ENCODE measurements around the gene RAB11FIP5. TPM values are rescaled to one million over a fixed set of nuclear protein-coding genes. Genes with fewer than 3 reads are reported as not detected.
"Not testable (repeated sequence)": the region's sequence is repeated elsewhere in the genome, so short reads cannot be mapped to it uniquely, and the experiment has no call there.

RAB11FIP5 gene
- total RNA-seq, 1 donor from 2014 or later = 63.0 TPM

- DNase-seq (ENCODE audit: low spot score) = no peak
Observed at GRCh38 chr2:73110168-73111072, 2.3 kb downstream of the RAB11FIP5 start.

DNA sequence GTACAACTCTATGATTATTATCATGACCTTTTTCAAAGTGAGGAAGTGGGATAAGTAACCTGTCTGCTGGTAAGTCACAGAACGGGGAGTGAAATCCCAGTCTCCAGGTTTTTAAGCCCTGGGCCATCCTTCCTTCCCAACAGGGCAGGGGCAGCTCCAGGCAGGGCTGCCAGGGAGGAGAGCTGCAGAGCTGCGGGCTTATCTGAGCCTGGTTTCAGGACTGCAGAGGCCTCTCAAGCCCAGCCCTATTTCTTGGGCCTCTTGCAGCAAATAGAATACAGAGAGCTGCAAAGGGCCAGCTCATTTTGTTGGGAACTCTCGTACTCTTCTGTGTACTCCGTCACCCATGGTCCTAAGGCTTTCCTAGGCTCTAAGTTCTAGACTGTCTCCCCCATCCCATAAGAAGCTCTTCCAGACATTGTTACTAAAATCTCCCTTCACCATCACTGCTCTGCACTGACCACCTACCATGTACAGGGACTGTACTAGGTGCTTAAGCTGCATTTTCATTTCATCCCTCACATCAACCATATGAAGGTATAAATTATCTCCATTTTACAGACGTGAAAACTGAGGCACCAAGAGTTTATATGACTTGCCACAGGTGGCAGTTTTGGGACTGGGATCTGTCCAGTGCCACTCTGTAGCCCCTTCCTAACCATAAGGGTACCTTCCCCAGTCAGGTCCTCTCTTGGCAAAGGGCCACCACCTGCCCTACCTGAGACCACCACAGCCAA, 3.1 kb downstream of the RAB11FIP5 start:
- no peak for DNase-seq (ENCODE audit: low spot score)

DNA sequence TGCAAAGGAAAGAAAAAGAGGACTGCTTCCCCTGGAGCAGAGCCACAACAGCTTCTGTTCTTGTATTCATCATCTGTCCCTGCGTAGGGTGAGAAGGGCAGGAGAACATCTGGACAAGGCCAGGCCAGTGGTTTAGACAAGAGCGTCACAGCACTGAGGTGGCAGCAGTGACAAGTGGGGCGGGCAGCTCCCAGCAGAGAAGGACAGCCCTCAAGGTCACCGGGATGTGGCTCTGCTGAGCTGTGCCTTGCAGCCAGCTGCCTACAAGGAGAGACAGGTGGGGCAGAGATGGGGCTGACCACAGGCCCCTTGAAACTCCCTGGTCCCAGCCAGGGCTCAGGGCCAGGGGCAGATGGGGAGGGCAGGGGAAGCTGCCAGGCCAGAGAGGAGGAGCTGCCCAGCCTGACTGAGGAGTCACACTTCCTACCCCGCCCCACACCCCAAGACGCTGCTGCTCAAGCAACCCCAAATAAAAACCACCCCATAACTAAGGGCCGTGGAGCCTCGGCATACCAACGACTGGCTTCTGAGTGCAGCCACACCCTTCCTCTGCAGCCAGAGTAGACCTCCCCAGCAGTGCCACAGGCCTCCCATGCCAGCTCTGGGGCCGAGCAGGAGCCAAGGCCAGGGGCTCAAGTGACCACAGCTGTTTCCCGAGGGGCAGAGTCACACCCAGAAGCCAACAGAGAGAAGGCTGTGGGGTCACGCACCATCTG, 5.4 kb downstream of the RAB11FIP5 start:
- no peak for DNase-seq (ENCODE audit: low spot score)

GRCh38 chr2:73106791-73107190, 6.0 kb downstream of the RAB11FIP5 start:
- DNase-seq (ENCODE audit: low spot score) = no peak

DNA sequence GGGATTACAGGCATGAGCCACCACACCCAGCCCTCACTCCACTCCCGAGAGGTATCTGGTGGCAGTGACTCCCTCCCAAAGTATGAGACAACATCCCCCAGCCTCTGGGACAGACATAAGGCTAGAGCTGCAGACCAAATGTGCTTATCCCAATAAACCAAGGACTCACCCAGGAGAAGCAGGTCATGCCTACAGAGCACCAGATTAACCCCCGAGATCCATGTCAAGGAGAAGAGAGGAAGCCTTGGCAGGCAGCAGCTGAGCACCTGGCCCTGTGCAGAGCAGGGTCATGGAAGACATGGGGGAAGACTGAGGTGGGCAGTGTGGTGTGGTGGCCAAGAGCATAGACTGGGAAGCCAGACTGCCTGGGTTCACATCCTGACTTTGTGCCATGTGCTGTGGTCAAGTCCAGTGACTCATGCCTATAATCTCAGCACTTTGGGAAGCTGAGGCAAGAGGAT, 7.2 kb downstream of the RAB11FIP5 start:
- DNase-seq (ENCODE audit: low spot score) = no peak

DNA sequence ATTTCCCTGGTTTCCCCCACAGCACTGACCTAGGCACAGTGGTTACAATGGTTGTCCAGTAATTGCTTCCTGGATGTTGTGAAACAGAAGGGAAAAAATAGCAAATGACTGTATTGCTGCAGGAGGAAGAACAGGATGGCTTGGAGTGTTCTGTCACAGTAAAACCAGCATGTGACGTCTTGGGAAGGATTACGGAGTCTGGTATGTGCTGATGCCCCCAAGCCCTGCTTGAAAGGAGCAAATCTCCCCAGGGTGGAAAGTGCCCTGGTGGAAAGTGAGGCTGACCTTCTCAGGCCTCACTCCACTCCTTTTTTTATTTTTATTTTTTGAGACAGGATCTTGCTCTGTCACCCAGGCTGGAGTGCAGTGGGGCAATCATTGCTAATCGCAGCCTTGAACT, 7.8 kb downstream of the RAB11FIP5 start:
- DNase-seq (ENCODE audit: low spot score) = no peak

GRCh38 chr2:73103018-73103542, 9.7 kb downstream of the RAB11FIP5 start:
- DNase-seq (ENCODE audit: low spot score) = no peak

- no peak for DNase-seq (ENCODE audit: low spot score)
Observed at GRCh38 chr2:73101626-73102256, 11.0 kb downstream of the RAB11FIP5 start.

DNA sequence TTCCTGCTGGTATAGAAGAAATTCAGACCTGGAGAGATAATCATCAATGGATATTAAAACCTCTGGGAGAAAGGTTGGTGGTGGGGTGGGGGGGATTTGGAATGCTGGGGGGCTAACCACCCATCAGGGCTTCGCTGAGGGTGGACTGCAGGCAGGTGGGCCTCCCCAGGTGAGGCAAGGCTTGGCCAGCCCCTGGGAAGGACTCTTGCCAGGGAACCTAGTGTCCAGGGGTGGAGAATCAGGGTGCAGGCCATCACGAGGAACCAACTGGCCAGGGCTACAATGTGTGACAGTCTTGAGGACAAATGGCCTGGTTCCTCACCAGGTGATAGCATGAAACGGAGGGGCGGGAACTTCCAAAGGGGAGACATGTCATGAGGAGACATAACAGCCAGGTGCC, 11.8 kb downstream of the RAB11FIP5 start:
- DNase-seq (ENCODE audit: low spot score) = no peak

DNA sequence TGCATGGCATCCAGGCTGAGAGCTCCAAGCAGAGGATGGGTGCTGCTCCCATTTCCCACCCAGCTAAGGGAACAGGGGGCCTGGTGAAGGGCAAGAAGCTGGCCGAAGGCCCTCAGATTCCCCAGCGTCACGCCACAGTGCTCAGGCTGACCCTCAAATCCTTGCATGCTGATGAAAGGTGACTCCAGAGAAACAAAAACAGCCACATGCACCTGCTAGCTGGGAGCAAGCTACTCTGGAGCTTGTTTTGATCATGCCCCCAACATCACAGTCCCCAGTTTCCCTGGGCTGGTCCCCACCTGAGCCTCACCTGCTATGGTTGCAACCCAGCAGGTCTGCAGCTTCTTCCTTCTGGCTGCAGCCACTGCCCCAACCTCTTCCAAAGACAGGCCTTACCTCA, 13.3 kb downstream of the RAB11FIP5 start:
- DNase-seq (ENCODE audit: low spot score) = no peak

- DNase-seq (ENCODE audit: low spot score) = no peak
Observed at GRCh38 chr2:73095910-73096309, 16.8 kb downstream of the RAB11FIP5 start.

GRCh38 chr2:73093601-73094218, 19.0 kb downstream of the RAB11FIP5 start:
- not testable (repeated sequence) for DNase-seq (ENCODE audit: low spot score)

GRCh38 chr2:73092146-73092783, 20.5 kb downstream of the RAB11FIP5 start:
- no peak for DNase-seq (ENCODE audit: low spot score)

DNA sequence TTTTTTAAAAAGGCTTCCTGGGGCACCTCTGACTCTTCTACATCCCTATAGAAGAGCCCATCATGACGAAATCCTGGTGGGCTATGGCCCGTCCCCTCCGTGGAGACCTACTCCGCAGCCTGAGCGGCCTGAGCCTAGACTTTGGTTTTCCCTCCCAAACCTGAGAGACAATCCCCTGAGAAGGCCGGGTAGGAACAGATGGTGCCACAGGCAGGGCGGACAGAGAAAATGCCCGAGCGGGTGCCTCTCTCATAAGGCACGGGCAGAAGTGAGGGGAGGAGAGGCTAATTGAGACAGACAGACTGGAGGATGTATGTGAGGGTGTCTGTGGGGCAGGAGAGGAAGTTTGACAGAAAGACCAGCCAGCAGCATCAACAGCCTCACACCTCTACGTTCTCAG, 21.1 kb downstream of the RAB11FIP5 start:
- no peak for DNase-seq (ENCODE audit: low spot score)

DNA sequence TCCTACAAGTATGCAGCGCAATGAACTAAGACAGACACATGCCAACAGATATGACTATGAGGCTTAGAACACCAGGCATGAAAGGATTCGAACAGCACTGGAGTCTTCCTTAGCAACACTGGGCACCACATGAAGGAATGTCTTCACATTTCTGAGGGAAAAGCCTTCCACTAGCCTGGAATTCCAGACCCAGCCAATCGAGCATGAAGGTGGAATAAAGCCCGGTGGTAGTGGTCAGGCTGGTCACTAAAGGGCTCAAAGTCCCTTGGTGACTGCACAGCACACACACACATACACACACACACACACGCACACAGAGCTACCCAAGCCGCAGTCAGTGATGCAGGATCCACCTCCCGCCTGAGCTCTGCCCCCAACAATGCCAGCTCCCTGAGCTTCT, 21.6 kb downstream of the RAB11FIP5 start:
- DNase-seq (ENCODE audit: low spot score) = peak; percentile 53

DNA sequence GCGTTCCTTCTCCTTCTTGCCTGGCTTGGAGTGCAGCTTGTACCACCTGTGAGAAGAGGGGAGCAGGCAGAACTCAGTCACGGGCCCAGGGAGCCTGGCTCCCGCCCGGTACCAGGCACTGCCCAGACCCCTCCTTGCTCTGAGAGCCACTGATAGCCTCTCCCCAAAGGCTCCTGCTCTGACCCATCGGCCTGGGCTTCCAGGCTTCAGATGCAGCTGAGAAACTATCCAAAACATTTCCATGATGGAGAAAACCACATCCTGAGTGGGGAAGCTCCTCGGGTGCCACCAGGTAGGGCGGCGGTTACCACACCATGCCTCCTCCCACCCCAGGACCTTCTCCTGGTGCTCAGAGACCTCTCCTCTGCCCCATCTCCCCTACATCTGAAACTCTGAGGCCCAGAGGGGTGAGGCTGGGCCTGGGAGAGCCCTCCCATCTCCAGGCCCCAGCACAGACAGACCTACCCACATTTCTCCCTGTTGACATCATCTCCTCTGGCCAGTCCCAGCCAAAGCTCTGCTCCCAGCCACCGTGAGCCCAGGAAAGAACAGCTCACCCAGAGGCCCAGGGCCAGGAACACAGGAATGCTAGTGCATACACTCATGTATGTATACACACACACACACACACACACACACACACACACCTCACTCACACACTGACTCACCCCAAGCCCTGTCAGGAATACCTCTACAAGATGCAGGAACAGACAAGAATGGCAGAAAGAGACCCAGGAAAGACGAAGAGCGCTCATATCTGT, 23.3 kb downstream of the RAB11FIP5 start:
- peak; percentile 78 for DNase-seq (ENCODE audit: low spot score)

GRCh38 chr2:73088703-73089102, 24.0 kb downstream of the RAB11FIP5 start:
- no peak for DNase-seq (ENCODE audit: low spot score)

- DNase-seq (ENCODE audit: low spot score) = no peak
Observed at GRCh38 chr2:73088211-73088610, 24.5 kb downstream of the RAB11FIP5 start.

GRCh38 chr2:73087311-73087710, 25.4 kb downstream of the RAB11FIP5 start:
- DNase-seq (ENCODE audit: low spot score) = no peak

DNA sequence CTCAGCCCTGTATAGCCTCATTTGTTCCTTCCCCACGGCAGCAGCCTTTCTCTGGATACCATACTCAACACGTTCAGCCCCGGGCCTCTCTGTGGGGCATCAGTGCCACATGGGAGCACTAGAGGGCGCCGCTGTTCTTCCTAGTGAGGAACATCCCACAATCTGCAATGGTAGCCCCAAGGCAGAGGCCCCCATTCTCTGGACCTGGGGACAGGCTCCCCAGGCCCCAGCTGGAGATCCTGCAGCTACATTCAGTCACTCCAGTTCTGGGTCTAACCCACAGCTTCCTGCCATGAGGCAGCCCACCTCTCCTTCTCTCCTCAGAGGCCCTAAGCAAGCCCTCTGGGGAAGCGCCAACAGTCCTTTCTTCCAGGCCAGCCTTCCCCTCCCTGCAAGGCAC, 27.1 kb downstream of the RAB11FIP5 start:
- DNase-seq (ENCODE audit: low spot score) = peak; percentile 88

All from mucosa of gallbladder (tissue), 1 donor.